BLaER1 treated with 17β-estradiol and CSF1 and Interleukin-3, amounts not matched to agents 10 nM and 100 nM (cell line): Measurements from ENCODE around the gene DNAJC5.

ENCODE experiments used
- H3K27ac ChIP-seq, 11 experiments: shearing (Covaris generic); formaldehyde crosslinking; 2 replicates each; pipeline ENCODE4 v1.8.1; 2022
- H3K27me3 ChIP-seq, 11 experiments: shearing (Covaris generic); formaldehyde crosslinking; 2 replicates each; pipeline ENCODE4 v1.8.1; 2022
- H3K36me3 ChIP-seq, 11 experiments: shearing (Covaris generic); formaldehyde crosslinking; 2 replicates each; pipeline ENCODE4 v1.8.1; 2022
- H3K4me1 ChIP-seq, 10 experiments: shearing (Covaris generic); formaldehyde crosslinking; 2 replicates each; pipeline ENCODE4 v1.8.1; 2022
- H3K4me2 ChIP-seq, 11 experiments: shearing (Covaris generic); formaldehyde crosslinking; 2 replicates each; pipeline ENCODE4 v1.8.1; 2022
- H3K4me3 ChIP-seq, 10 experiments: shearing (Covaris generic); formaldehyde crosslinking; 2 replicates each; pipeline ENCODE4 v1.8.1; 2022
- H3K9ac ChIP-seq, 11 experiments: shearing (Covaris generic); formaldehyde crosslinking; 2 replicates each; pipeline ENCODE4 v1.8.1; 2022
- H3K9me3 ChIP-seq, 11 experiments: shearing (Covaris generic); formaldehyde crosslinking; replicated peaks in 1 of 11; 2 replicates each; pipeline ENCODE4 v1.8.1; 2022
- H4K20me1 ChIP-seq, 11 experiments: shearing (Covaris generic); formaldehyde crosslinking; 2 replicates each; pipeline ENCODE4 v1.8.1; 2022
- Cebpa-rat ChIP-seq, 11 experiments: shearing (Covaris generic); IDR thresholded peaks; 2 replicates each; pipeline ENCODE4 v1.8.1; 2022

Gene DNAJC5

GRCh38 chr20:63931735-63932134 lies 36.8 kb downstream of the DNAJC5 start:
- H3K4me3 ChIP-seq, result no peak overlapping the region
- H3K4me1 ChIP-seq, result peaks cover 0 to 63% (median 39%) of the 10 kb centered on the region in 10 experiments; a peak in 15 of 20 replicates
- H3K9me3 ChIP-seq, result no peaks in the 10 kb centered on the region
- H3K9ac ChIP-seq, result peak overlapping the region in 2 of 11 experiments; percentile 29 to 61; a peak in 1 of 22 replicates
- 0 out of 22 replicates have a peak overlapping the region, but pooled peaks of 1 of the 11 experiments have one; percentile 53 for H3K27ac ChIP-seq
- H3K36me3 ChIP-seq, result peaks cover 98 to 100% (median 100%) of the 10 kb centered on the region in 11 experiments
- no peaks in the 10 kb centered on the region for H3K27me3 ChIP-seq
- peak overlapping the region in 3 of 11 experiments; percentile 57 to 74 (median 60); a peak in 4 of 22 replicates for H3K4me2 ChIP-seq
- peaks cover 79 to 100% (median 100%) of the 10 kb centered on the region in 11 experiments for H4K20me1 ChIP-seq
- TF ChIP-seq Cebpa-rat (IDR thresholded peaks at IDR 0.05), result no peak

DNA sequence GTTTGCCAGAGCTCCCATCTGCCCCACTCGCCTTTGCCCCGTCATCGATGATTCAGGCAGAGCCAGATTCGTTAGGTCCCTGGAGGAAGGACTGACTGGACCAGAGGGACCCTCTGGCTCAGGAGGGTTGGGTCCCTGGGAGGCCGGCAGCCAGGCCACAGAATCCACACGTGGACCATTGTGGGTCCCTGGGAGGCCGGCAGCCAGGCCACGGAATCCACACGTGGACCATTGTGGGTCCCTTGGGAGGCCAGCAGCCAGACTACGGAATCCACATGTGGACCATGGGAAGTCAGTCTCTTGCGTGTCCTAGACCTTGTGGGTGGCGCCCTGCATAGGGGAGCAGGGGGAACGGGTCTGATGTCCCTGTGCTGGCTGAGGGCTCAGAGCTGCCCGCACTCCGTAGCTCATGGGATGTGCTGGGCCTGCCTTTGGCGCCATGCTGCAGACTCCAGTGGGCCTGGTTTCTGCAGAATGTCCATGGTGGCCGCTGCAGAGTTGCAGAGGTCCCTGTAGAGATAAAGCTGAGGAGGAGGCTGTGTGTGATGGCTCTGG lies 37.8 kb downstream of the DNAJC5 start:
- no peaks in the 10 kb centered on the region for H3K27me3 ChIP-seq
- H4K20me1 ChIP-seq, result peaks cover 80 to 100% (median 100%) of the 10 kb centered on the region in 11 experiments
- H3K4me1 ChIP-seq, result peaks cover 0 to 56% (median 33%) of the 10 kb centered on the region in 10 experiments; a peak in 14 of 20 replicates
- TF ChIP-seq Cebpa-rat (IDR thresholded peaks at IDR 0.05), result no peak
- no peak overlapping the region for H3K4me2 ChIP-seq
- no peak overlapping the region for H3K4me3 ChIP-seq
- no peak overlapping the region; a peak in 1 of 22 replicates for H3K9ac ChIP-seq
- no peak overlapping the region for H3K27ac ChIP-seq
- H3K36me3 ChIP-seq, result peaks cover 95 to 100% (median 99%) of the 10 kb centered on the region in 11 experiments
- no peaks in the 10 kb centered on the region for H3K9me3 ChIP-seq

DNA sequence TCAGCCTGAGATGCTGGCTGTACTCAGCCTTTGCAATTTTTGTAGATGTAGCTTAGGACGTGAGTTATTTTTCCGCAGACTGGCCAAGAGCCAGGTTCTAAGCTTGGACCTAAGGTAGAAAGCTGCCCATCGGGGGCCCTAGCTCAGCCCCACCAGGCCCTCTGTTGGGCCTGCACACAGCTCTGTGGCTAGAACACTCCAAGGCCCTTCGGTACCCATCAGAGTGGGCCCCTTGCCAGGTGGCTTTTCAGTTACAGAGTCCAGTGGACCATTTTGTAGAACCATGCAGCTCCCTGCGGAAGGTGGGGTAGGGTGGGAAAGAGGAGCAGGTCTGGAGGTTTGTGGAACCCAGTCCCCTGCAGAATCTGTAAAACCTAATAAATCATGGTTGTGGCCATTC lies 38.7 kb downstream of the DNAJC5 start:
- Histone ChIP-seq H3K4me2 (no peak overlapping the region), H3K4me1 (peaks cover 0 to 56% (median 33%) of the 10 kb centered on the region in 10 experiments; a peak in 15 of 20 replicates), H3K4me3 (no peak overlapping the region), H3K36me3 (peaks cover 88 to 100% (median 98%) of the 10 kb centered on the region in 11 experiments), H3K27ac (no peak overlapping the region), H3K9ac (0 out of 22 replicates have a peak overlapping the region, but pooled peaks of 1 of the 11 experiments have one; percentile 18), H3K27me3 (no peaks in the 10 kb centered on the region), H3K9me3 (no peaks in the 10 kb centered on the region; a peak in 1 of 22 replicates), H4K20me1 (peaks cover 82 to 100% (median 99%) of the 10 kb centered on the region in 11 experiments)
- no peak for TF ChIP-seq Cebpa-rat (IDR thresholded peaks at IDR 0.05)

GRCh38 chr20:63934271-63935068 lies 39.5 kb downstream of the DNAJC5 start:
- no peak for TF ChIP-seq Cebpa-rat (IDR thresholded peaks at IDR 0.05)
- H3K27me3 ChIP-seq, result no peaks in the 10 kb centered on the region
- no peak overlapping the region for H3K4me3 ChIP-seq
- H3K4me2 ChIP-seq, result 0 out of 22 replicates have a peak overlapping the region, but pooled peaks of 1 of the 11 experiments have one; percentile 3
- H3K27ac ChIP-seq, result no peak overlapping the region
- peaks cover 91 to 100% (median 99%) of the 10 kb centered on the region in 11 experiments for H4K20me1 ChIP-seq
- H3K9ac ChIP-seq, result 0 out of 22 replicates have a peak overlapping the region, but pooled peaks of 2 of the 11 experiments have one; percentile 27 to 47
- H3K36me3 ChIP-seq, result peaks cover 86 to 100% (median 97%) of the 10 kb centered on the region in 11 experiments
- H3K9me3 ChIP-seq, result no peaks in the 10 kb centered on the region; a peak in 1 of 22 replicates
- H3K4me1 ChIP-seq, result peaks cover 0 to 51% (median 36%) of the 10 kb centered on the region in 10 experiments; a peak in 17 of 20 replicates

DNA sequence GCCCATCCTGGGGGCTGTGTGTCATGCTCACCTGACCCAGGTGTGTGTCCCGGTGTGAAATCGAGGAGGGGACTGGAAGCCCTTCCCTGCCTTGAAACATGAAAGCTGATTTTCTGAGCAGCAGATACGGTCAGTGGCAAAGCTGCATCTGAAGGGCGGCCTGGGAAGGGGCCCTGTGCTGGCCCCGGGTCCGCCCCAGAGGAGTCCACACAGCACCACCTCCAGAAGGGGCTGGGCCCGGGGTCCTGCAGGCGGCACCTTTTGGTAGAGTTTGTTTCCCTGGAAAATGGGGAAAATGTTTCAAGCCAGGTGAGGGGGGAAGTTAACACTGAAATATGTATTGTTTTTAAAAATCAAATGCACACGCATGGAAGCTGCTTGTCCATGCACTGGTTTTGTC lies 40.5 kb downstream of the DNAJC5 start:
- H3K4me2 ChIP-seq, result peak overlapping the region in 5 of 11 experiments; percentile 3 to 50 (median 33); a peak in 5 of 22 replicates
- H3K4me3 ChIP-seq, result no peak overlapping the region
- no peak for TF ChIP-seq Cebpa-rat (IDR thresholded peaks at IDR 0.05)
- H3K36me3 ChIP-seq, result peaks cover 85 to 99% (median 97%) of the 10 kb centered on the region in 11 experiments
- H3K27me3 ChIP-seq, result no peaks in the 10 kb centered on the region
- peaks cover 7 to 47% (median 33%) of the 10 kb centered on the region in 10 experiments for H3K4me1 ChIP-seq
- peak overlapping the region in 2 of 11 experiments; percentile 27 to 47; a peak in 2 of 22 replicates for H3K9ac ChIP-seq
- H3K27ac ChIP-seq, result no peak overlapping the region
- no peaks in the 10 kb centered on the region; a peak in 1 of 22 replicates for H3K9me3 ChIP-seq
- H4K20me1 ChIP-seq, result peaks cover 96 to 100% (median 99%) of the 10 kb centered on the region in 11 experiments

GRCh38 chr20:63937596-63937995 lies 42.7 kb downstream of the DNAJC5 start:
- Histone ChIP-seq H4K20me1 (peaks cover 90 to 96% (median 94%) of the 10 kb centered on the region in 11 experiments), H3K4me2 (no peak overlapping the region), H3K9me3 (no peaks in the 10 kb centered on the region; a peak in 1 of 22 replicates), H3K36me3 (peaks cover 71 to 89% (median 87%) of the 10 kb centered on the region in 11 experiments), H3K4me1 (peaks cover 23 to 47% (median 38%) of the 10 kb centered on the region in 10 experiments), H3K4me3 (no peak overlapping the region), H3K9ac (no peak overlapping the region), H3K27me3 (no peaks in the 10 kb centered on the region), H3K27ac (peak overlapping the region in 1 of 11 experiments; percentile 21; a peak in 1 of 22 replicates)
- TF ChIP-seq Cebpa-rat (IDR thresholded peaks at IDR 0.05), result no peak

- Histone ChIP-seq H3K27me3 (no peaks in the 10 kb centered on the region), H3K9me3 (no peaks in the 10 kb centered on the region; a peak in 1 of 22 replicates), H3K9ac (no peak overlapping the region), H3K4me2 (0 out of 22 replicates have a peak overlapping the region, but pooled peaks of 1 of the 11 experiments have one; percentile 2), H3K4me1 (peaks cover 37 to 59% (median 50%) of the 10 kb centered on the region in 10 experiments), H3K27ac (no peak overlapping the region), H3K4me3 (no peak overlapping the region), H3K36me3 (peaks cover 70 to 89% (median 87%) of the 10 kb centered on the region in 11 experiments), H4K20me1 (peaks cover 90 to 95% (median 94%) of the 10 kb centered on the region in 11 experiments)
- TF ChIP-seq Cebpa-rat (IDR thresholded peaks at IDR 0.05), result no peak
Measured at GRCh38 chr20:63939061-63939935, 44.4 kb downstream of the DNAJC5 start.

DNA sequence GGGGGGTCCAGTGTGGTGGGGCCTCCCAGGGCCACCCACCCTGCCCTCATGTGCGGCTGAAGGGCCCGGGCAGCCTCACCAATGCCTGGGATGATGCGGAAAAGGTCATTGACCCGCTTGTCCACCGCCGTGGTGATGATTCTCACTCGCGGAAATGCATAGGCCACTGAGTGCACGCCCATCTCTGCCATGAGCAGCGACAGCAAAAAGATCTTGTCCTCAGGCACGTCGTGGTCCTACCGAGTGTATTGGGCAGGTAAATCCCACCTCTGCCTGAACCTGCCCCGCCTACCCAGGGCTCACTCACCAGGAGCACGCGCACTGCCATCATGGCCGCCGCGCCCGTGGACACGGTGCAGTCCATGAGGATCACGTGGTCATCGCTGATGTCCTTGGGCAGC lies 45.1 kb downstream of the DNAJC5 start:
- Histone ChIP-seq H3K9me3 (no peaks in the 10 kb centered on the region; a peak in 1 of 22 replicates), H3K4me3 (no peak overlapping the region), H3K4me1 (peaks cover 37 to 53% (median 47%) of the 10 kb centered on the region in 10 experiments), H4K20me1 (peaks cover 90 to 95% (median 94%) of the 10 kb centered on the region in 11 experiments), H3K36me3 (peaks cover 70 to 89% (median 87%) of the 10 kb centered on the region in 11 experiments), H3K9ac (no peak overlapping the region), H3K27me3 (no peaks in the 10 kb centered on the region), H3K27ac (no peak overlapping the region; a peak in 1 of 22 replicates), H3K4me2 (peak overlapping the region in 6 of 11 experiments; percentile 69 to 90 (median 85); a peak in 6 of 22 replicates)
- TF ChIP-seq Cebpa-rat (IDR thresholded peaks at IDR 0.05), result no peak
